C4-2B (cell line): ENCODE results near the gene HDAC4.

ENCODE experiments used
- CTCF ChIP-seq: fragments of 450-650 bp; conservative IDR thresholded peaks from 2 replicates; pipeline ENCODE4 v1.5.1; 2017; ENCODE audit warnings: mild to moderate bottlenecking
- ZFX ChIP-seq: fragments of 450-650 bp; IDR thresholded peaks from 2 replicates; pipeline ENCODE4 v1.6.1; 2017

GRCh38 chr2:239392072-239392357, 8.8 kb downstream of the HDAC4 start:
- TF ChIP-seq CTCF (no peak), ZFX (no peak)
